Measurements from ENCODE around the gene NDST3.
"Not testable (repeated sequence)": the region's sequence is repeated elsewhere in the genome, so short reads cannot be mapped to it uniquely, and the experiment has no call there.

The NDST3 gene

GRCh38 chr4:118278473-118279274, 244.4 kb downstream of the NDST3 start:
- DNase-seq: peak; percentile 95

DNA sequence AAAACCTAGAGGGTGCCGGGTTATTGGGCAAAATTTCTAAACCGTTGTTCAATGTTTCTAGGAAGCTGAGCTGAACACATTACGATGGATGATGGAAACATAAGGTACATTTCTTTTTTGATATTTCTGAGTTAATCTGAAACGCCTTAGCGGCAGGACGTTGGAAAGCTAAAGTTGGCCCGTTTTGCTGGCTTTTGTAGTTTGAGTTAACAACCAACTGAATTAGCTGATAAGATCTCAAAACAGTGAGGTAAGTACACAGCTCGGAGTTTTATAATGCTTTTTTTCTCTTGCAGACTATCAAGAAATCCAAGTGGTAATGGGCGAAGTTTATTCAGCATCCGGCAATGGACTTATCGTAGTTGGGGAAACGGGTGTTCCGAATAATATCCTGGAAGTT, 245.0 kb downstream of the NDST3 start:
- no peak for DNase-seq

DNA sequence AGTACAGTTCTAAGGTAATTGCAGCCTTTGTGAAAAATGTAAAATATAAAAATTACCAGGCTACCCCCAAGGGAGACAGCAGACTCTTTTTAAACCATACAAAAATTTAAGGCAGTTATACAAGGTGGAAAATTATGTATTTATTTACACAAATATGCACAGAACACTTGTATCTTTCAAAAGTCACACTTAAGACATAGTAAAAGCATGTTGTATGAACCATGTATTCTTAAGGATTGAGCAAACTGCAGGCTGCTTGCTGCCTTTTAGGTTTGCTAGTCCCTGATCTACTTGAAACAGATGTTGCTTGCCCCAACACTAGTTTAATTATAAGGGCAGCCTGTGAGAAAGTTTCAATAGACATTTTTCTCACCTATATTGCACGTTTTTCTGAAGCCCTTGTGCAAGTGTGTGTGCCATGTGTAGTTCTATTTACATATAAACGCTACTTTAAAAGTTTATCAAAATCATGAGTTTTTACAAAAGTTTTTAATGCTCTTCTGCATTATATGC, 245.7 kb downstream of the NDST3 start:
- DNase-seq: no peak

DNA sequence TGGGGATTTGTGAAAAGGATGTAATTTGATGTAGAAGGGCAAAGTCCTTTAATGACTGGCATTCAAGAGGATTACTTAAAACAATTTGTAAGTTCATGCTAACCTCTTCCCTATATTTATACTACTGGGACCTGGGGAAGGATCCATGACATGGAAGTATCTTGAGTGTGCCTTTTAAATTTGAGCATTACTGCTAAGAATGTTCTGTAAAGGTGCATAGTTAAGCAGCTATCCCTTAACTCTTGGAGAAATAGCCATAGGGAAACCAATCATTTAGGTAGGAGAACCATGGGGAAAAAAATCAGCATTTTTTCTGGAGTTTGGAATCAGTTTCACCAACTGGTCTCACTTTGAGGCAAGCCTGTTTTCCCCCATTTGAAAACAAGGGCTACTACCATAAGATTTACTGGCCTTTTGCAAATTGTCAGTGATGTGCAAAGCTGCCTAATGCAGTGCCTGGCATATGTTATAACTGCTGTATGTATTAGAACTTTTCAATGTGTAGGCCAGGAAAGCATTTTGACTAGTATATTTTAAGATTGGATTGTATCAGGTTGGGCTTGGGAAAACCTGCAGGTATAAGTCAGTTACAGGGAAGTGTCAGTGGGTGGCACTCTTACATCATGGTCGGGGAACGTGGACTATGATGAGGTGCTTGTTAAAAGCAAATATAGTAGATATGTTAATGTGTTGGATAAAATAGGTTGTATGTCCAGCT, 246.4 kb downstream of the NDST3 start:
- no peak for DNase-seq

GRCh38 chr4:118281611-118282442, 247.5 kb downstream of the NDST3 start:
- no peak for DNase-seq

GRCh38 chr4:118282692-118283091, 248.4 kb downstream of the NDST3 start:
- DNase-seq: no peak

DNA sequence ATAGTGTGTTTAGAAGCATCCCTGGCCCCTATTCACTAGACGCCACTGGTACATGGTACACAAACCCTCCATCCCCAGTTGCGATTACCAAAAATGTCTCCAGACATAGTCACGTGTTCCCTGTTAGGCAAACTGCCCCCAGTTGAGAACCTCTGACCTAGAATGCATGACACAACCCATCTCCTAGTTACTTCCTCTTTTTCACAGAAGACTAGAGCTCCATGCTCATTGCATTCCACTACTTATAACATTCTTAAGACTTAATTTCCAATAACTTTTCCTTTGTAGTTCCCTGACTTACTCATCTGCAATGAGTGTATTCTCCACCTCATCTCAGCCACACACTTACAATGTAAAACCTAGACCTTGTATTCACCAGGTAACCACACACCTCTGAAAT, 249.9 kb downstream of the NDST3 start:
- no peak for DNase-seq

- DNase-seq: no peak
Measured at GRCh38 chr4:118285931-118286330, 251.6 kb downstream of the NDST3 start.

DNA sequence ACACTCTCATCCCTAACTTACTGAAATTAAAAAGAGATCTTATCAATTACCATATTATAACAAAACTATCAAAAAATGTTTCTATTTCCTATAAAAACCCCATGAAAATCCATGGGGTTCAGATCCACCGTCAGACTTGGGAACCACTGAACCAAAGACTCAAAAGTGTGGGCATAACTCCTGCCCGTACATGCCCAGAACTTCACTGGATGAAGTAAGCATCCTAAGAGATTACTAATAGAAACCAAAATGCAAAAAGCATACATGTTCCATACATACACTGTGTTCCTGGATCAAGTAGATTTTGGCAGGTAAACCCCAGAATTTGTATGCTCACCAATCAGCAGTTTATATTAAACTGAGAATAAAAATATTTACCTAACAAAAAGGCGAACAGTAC, 252.4 kb downstream of the NDST3 start:
- no peak for DNase-seq

GRCh38 chr4:118287711-118288451, 253.6 kb downstream of the NDST3 start:
- DNase-seq: no peak

DNA sequence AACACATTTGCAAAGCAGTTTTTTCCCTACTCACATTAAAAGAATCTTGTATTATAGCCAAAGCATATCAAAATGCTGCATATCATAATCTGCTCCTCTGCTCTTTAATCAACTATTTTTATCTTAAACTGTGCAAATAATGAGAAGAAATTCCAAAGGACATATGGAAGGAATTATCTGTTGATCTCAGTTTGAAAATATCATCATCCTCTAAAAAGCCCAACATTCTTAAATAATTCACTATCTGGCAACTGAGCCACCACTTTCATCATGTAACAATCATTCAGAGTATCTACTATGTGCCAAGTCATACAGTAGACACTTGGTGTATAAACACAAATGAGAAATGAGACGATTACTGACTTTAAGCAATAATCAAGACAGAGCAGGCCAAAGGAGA, 255.5 kb downstream of the NDST3 start:
- no peak for DNase-seq

GRCh38 chr4:118290951-118291350, 256.7 kb downstream of the NDST3 start:
- DNase-seq: no peak

GRCh38 chr4:118296729-118297128, 262.4 kb downstream of the NDST3 start:
- DNase-seq: no peak

- not testable (repeated sequence) for DNase-seq
Measured at GRCh38 chr4:118299619-118300018, 265.3 kb downstream of the NDST3 start.

DNA sequence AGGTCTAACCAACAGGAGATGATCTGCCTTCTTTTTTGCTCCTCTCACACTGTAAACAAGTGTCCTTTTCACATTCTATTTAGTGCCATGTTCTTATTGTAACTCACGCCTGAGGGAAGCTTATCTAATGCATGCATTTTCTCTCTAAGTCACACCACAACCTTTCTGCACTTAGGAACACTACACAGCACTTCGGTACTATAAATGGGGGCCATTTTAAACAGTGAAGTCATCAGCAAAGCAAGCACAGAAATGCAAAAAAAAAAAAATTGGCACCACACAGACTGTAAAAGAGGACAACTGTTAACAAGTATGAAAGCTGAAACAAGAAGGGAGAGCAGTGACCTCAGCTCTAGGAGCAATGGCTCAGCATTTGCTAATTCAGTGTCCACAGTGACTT, 273.4 kb downstream of the NDST3 start:
- DNase-seq: no peak

Measured in activated T-cell treated with anti-CD3 and anti-CD28 coated beads, Interleukin-2, amount 50 U/mL, for 1 hour (primary cell).